Colonic mucosa (tissue), 4 donors: ENCODE data around the gene TENM4. TPM values are rescaled to one million over a fixed set of nuclear protein-coding genes. Genes with fewer than 3 reads are reported as not detected.

Source experiments
- DNase-seq: peaks from one replicate; pipeline ENCODE4 v3.0.0-alpha.2; 2020
- H3K27ac ChIP-seq: fragments of 200-600 bp; one replicate; pipeline ENCODE4 v1.8.0; 2021
- H3K27me3 ChIP-seq: fragments of 200-600 bp; one replicate; pipeline ENCODE4 v1.8.0; 2021
- H3K36me3 ChIP-seq: fragments of 200-600 bp; one replicate; pipeline ENCODE4 v1.8.0; 2021
- H3K4me1 ChIP-seq: fragments of 200-600 bp; one replicate; pipeline ENCODE4 v1.8.0; 2021; ENCODE audit warnings: mild to moderate bottlenecking
- H3K4me3 ChIP-seq: fragments of 200-600 bp; one replicate; pipeline ENCODE4 v1.8.0; 2021
- H3K9ac ChIP-seq, 2 donors: one replicate each; pipeline ENCODE4 v1.7.0; 2013; ENCODE audit warnings: control low read depth in 2 of 2, low read depth in 2 of 2, low read length in 2 of 2
- H3K9me3 ChIP-seq: fragments of 200-600 bp; one replicate; pipeline ENCODE4 v1.8.0; 2021
- CTCF ChIP-seq: fragments of 200-600 bp; IDR thresholded peaks from one replicate; pipeline ENCODE4 v1.8.0; 2022; ENCODE audit warnings: antibody characterized with exemption, mild to moderate bottlenecking
- intact Hi-C: fragments of 100-400 bp; cut with DNase I; formaldehyde crosslinking; loops from one replicate; pipeline ENCODE4 v1.14.1; 2022
- total RNA-seq, 2 donors: library from RNA; stranded (reverse); fragmentation: NEBNext Ultra II Directional in 1 of 2; extraction: Animal tissue kit (Norgen Biotek cat#: 25700) in 1 of 2; gene quantifications; one replicate each; pipeline ENCODE4 v1.2.1, GENCODE V29; 2021
- donor health status: healthy.
- donor health status: DM: no; HTN: no; CAD: no.
- donor health status: DM: no; HTN: no; CAD: no.

The TENM4 gene
- total RNA-seq, 2 donors from 2014 or later: 0.48 to 1.2 TPM

DNA sequence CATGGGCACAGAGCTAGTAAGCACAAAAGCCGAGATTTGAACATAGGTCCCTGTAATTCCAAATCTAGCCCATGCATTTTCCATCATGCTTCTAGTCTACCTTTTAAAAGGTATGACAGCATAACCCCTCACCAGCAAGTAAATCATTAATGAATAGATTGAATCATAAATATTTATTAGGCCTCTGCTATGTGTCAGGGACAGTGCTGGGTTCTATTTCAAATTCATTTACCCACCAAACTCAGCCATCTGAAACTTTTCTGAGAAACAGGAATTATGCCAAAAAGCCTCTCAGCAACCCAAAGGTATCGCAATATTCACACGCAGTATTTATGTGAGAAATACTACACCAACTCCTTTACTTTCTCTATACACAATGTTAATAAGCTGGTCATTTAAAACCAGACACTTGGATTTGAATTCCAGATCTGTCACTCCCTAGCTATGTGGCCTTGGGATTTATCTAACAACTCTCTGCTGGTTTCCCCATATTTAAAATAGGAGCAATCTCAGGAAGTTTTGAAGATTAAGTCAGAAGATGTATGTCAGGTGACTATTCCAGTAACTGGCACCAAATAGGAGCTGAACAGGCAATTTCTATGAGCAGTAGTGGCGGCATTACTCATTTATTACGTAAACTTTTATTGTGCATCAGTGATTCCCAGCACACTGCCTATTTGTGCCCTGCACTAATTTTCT lies 191.4 kb downstream of the TENM4 start:
- intact Hi-C loops: no loop called here

DNA sequence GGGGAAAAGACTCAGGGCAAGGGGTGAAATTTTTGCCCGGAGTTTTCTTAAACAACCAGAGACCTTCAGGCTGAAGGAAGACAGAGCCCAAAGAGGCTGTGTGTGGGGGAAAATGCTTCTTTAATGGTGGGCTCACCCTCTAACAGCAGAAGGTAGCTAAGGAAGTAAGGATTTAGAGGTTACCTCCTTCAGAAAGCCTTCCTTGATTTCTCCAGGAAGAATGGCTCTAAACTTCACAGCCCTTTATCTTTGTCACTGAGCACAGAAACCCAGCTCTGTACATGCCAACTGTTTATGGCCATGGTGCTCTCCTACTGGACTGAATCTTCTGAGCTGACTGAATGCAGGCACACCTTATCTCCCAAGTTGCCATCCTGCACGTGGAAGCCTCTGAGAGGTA lies 196.0 kb downstream of the TENM4 start:
- no peaks in the 10 kb centered on the region for H3K27me3 ChIP-seq
- no peak for TF ChIP-seq CTCF
- intact Hi-C loops: no loop called here
- no peak overlapping the region for H3K27ac ChIP-seq
- no peak overlapping the region for H3K9ac ChIP-seq
- no peaks in the 10 kb centered on the region for H3K36me3 ChIP-seq
- no peaks in the 10 kb centered on the region for H3K9me3 ChIP-seq
- H3K4me3 ChIP-seq: no peak overlapping the region
- DNase-seq: no peak
- H3K4me1 ChIP-seq: no peaks in the 10 kb centered on the region

More for the DNA sequence above, 191.4 kb downstream of the TENM4 start:
- Histone ChIP-seq H3K27me3 (no peaks in the 10 kb centered on the region), H3K9ac (no peak overlapping the region), H3K4me1 (no peaks in the 10 kb centered on the region), H3K4me3 (no peak overlapping the region), H3K36me3 (no peaks in the 10 kb centered on the region), H3K27ac (no peak overlapping the region), H3K9me3 (no peaks in the 10 kb centered on the region)
- no peak for DNase-seq
- no peak for TF ChIP-seq CTCF

GRCh38 chr11:79244241-79244772 lies 196.5 kb downstream of the TENM4 start:
- Histone ChIP-seq H3K27me3 (no peaks in the 10 kb centered on the region), H3K36me3 (no peaks in the 10 kb centered on the region), H3K27ac (no peak overlapping the region), H3K4me3 (no peak overlapping the region), H3K4me1 (no peaks in the 10 kb centered on the region), H3K9me3 (no peaks in the 10 kb centered on the region), H3K9ac (no peak overlapping the region)
- intact Hi-C loops: no loop called here
- TF ChIP-seq CTCF: no peak
- DNase-seq: no peak

- no peak for DNase-seq
- intact Hi-C loops: no loop called here
- Histone ChIP-seq H3K36me3 (no peaks in the 10 kb centered on the region), H3K4me3 (no peak overlapping the region), H3K4me1 (no peaks in the 10 kb centered on the region), H3K27me3 (no peaks in the 10 kb centered on the region), H3K9me3 (no peaks in the 10 kb centered on the region), H3K9ac (no peak overlapping the region), H3K27ac (no peak overlapping the region)
- TF ChIP-seq CTCF: no peak
These were observed 197.2 kb downstream of the TENM4 start for GRCh38 chr11:79243422-79244210.

DNA sequence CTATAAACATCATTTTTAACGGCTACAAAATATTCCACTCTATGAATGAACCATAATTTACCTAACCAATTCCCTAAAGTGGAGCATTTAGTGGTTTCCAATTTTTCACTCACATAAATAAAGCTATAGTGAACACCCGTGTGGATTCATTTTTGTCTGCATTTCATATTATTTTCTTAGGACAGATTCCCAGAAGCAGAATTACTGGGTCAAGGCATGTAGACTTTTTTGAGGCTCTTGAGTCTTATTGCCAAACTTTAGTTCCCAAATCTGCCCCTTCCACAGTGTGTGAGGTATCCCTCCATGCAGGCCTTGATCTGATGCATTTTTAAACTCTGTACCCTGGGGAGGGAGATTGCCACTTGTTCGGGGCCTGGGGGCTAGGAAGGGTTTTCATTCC lies 198.2 kb downstream of the TENM4 start:
- intact Hi-C loops: no loop called here
- H3K27ac ChIP-seq: no peak overlapping the region

More for the DNA sequence above, 198.2 kb downstream of the TENM4 start:
- no peaks in the 10 kb centered on the region for H3K4me1 ChIP-seq
- H3K9me3 ChIP-seq: no peaks in the 10 kb centered on the region
- H3K27me3 ChIP-seq: no peaks in the 10 kb centered on the region
- H3K9ac ChIP-seq: no peak overlapping the region
- TF ChIP-seq CTCF: no peak
- H3K4me3 ChIP-seq: no peak overlapping the region
- no peak for DNase-seq
- H3K36me3 ChIP-seq: no peaks in the 10 kb centered on the region
